Keratinocyte (primary cell): ENCODE results near the gene YLPM1. TPM values are rescaled to one million over a fixed set of nuclear protein-coding genes. Genes with fewer than 3 reads are reported as not detected.

Experiments
- DNase-seq: peaks from one replicate; pipeline ENCODE4 v3.0.0-alpha.2; 2011; ENCODE audit warnings: low read depth, missing footprints, low spot score
- FAIRE-seq: peaks from 2 replicates; lab custom pipeline; 2011; peaks lifted over from hg19 to GRCh38; lab: Jason Lieb, UNC
- H2AFZ ChIP-seq: 2 replicates; pipeline ENCODE4 v1.6.0; 2012; ENCODE audit warnings: low read length, control low read depth, inconsistent platforms; ENCODE audit not compliant: control insufficient read depth
- H3K27ac ChIP-seq: 2 replicates; pipeline ENCODE4 v1.5.1; 2011; ENCODE audit warnings: low read length; ENCODE audit not compliant: control insufficient read depth, insufficient read depth
- H3K27me3 ChIP-seq: 3 replicates; pipeline ENCODE4 v1.6.0; 2011; ENCODE audit warnings: low read length; ENCODE audit not compliant: control insufficient read depth, insufficient read depth; ENCODE audit errors: extremely low read depth
- H3K36me3 ChIP-seq, 2 experiments: 2 replicates in 1 of 2; 3 replicates in 1 of 2; pipeline ENCODE4 v1.5.1; 2011; ENCODE audit warnings: low read length in 2 of 2, mild to moderate bottlenecking in 1 of 2; ENCODE audit not compliant: control insufficient read depth in 2 of 2, insufficient read depth in 2 of 2; ENCODE audit errors: extremely low read depth in 1 of 2
- H3K4me1 ChIP-seq: 3 replicates; pipeline ENCODE4 v1.5.1; 2011; ENCODE audit warnings: low read length; ENCODE audit not compliant: control insufficient read depth, insufficient read depth; ENCODE audit errors: extremely low read depth
- H3K4me2 ChIP-seq: 3 replicates; pipeline ENCODE4 v1.6.0; 2011; ENCODE audit warnings: low read depth, low read length; ENCODE audit not compliant: control insufficient read depth, insufficient read depth; ENCODE audit errors: extremely low read depth
- H3K4me3 ChIP-seq, 3 experiments: fragments of 200-600 bp in 1 of 3; sonication (generic) in 1 of 3; 2 replicates in 2 of 3; 3 replicates in 1 of 3; pipeline ENCODE4 v1.5.1; 2011 to 2016; ENCODE audit warnings: low read length in 3 of 3, mild to moderate bottlenecking in 3 of 3, control low read depth in 2 of 3, inconsistent platforms in 1 of 3, low read depth in 1 of 3, mixed read lengths in 1 of 3, mixed run types in 1 of 3, moderate library complexity in 1 of 3; ENCODE audit not compliant: control insufficient read depth in 2 of 3, insufficient read depth in 2 of 3; ENCODE audit errors: extremely low read depth in 1 of 3
- H3K79me2 ChIP-seq: 2 replicates; pipeline ENCODE4 v1.6.0; 2012; ENCODE audit warnings: low read length; ENCODE audit not compliant: control insufficient read depth, insufficient read depth
- H3K9ac ChIP-seq: 3 replicates; pipeline ENCODE4 v1.6.0; 2011; ENCODE audit warnings: low read length; ENCODE audit not compliant: control insufficient read depth, insufficient read depth; ENCODE audit errors: extremely low read depth
- H3K9me1 ChIP-seq: 3 replicates; pipeline ENCODE4 v1.6.0; 2011; ENCODE audit warnings: low read length; ENCODE audit not compliant: control insufficient read depth, insufficient read depth; ENCODE audit errors: extremely low read depth
- H3K9me3 ChIP-seq: 2 replicates; pipeline ENCODE4 v1.5.1; 2012; ENCODE audit warnings: low read depth, low read length; ENCODE audit not compliant: control insufficient read depth
- H4K20me1 ChIP-seq: 3 replicates; pipeline ENCODE4 v1.6.0; 2011; ENCODE audit warnings: low read length; ENCODE audit not compliant: control insufficient read depth, insufficient read depth; ENCODE audit errors: extremely low read depth
- CTCF ChIP-seq, 3 experiments: IDR thresholded peaks in 1 of 3; conservative IDR thresholded peaks in 1 of 3; optimal IDR thresholded peaks in 1 of 3; 2 replicates in 2 of 3; 3 replicates in 1 of 3; pipeline versions ENCODE3 to v1.5.1; 2011; ENCODE audit warnings: low read length in 3 of 3, mild to moderate bottlenecking in 3 of 3, moderate library complexity in 2 of 3, control low read depth in 1 of 3, inconsistent platforms in 1 of 3; ENCODE audit not compliant: insufficient read depth in 2 of 3; ENCODE audit errors: extremely low read depth in 1 of 3
- EZH2 ChIP-seq: IDR thresholded peaks from one replicate; pipeline ENCODE4 v1.6.1; 2012; ENCODE audit warnings: inconsistent platforms, mild to moderate bottlenecking, low read length, moderate library complexity
- dilution Hi-C: fragments of 300-500 bp; cut with MboI; formaldehyde crosslinking; loops from one replicate; pipeline ENCODE4 v1.7.0; 2020; ENCODE audit warnings: low sequenced_read_pairs; ENCODE audit not compliant: extremely low pct_ligation_motif_present
- polyA plus RNA-seq, 5 experiments: library from polyadenylated mRNA; depleted of rRNA in 3 of 5; stranded (reverse) in 3 of 5; stranded (forward) in 1 of 5; unstranded in 1 of 5; fragments of >200 nt; gene quantifications; 1 replicate in 1 of 5; 2 replicates in 3 of 5; 3 replicates in 1 of 5; pipeline versions ENCODE4 v1.2.1 to v1.2.3, GENCODE V29; 2011 to 2012; ENCODE audit warnings: missing spikeins in 2 of 5, low read depth in 1 of 5, low replicate concordance in 1 of 5

YLPM1 gene
- polyA plus RNA-seq, 1 donor (not counting 4 experiments of a cell fraction or from before 2014, with no cell fraction given), result 10.0 TPM

GRCh38 chr14:74853581-74853980 lies 90.5 kb downstream of the YLPM1 start:
- no peak for TF ChIP-seq CTCF (optimal IDR thresholded peaks at IDR 0.05 in 1 of 3, IDR thresholded peaks at IDR 0.05 in 1 of 3, conservative IDR thresholded peaks at IDR 0.05 in 1 of 3; ENCODE audit: extremely low read depth in 1 of 3, insufficient read depth in 2 of 3, low read length in 3 of 3)
- TF ChIP-seq EZH2, result no peak
- Histone ChIP-seq H3K9me3 (no peaks in the 10 kb centered on the region), H3K4me1 (peaks cover 10% of the 10 kb centered on the region), H3K36me3 (no peaks in the 10 kb centered on the region), H4K20me1 (no peaks in the 10 kb centered on the region), H3K9ac (no peak overlapping the region), H3K4me2 (no peak overlapping the region), H3K27me3 (no peaks in the 10 kb centered on the region), H3K4me3 (no peak overlapping the region), H2AFZ (no peak overlapping the region), H3K27ac (no peak overlapping the region), H3K9me1 (no peaks in the 10 kb centered on the region), H3K79me2 (no peaks in the 10 kb centered on the region)
- DNase-seq, result no peak
- dilution Hi-C loops, result no loop called here
- FAIRE-seq, result no peak

DNA sequence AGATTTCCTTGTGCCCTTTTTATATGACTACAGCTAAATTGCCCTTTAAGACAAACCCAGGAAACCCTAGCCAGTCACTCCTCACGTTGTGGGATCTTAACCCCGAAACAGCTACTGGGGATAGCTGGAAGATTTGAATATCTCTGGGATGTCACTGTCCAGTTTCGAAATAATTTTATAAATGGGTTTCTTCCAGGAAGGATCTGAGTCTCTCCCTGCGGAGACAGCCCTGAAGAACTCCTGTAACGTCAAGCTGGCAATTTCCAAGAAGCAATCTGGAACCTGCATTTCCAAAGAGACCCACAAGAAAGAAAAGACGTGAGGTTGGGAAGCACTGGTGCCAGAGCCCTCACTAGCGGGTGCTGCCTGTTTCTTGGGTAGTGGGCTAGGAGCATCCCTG lies 91.9 kb downstream of the YLPM1 start:
- no peaks in the 10 kb centered on the region for H3K79me2 ChIP-seq
- H3K4me2 ChIP-seq, result no peak overlapping the region
- FAIRE-seq (no peak), DNase-seq (no peak)
- H3K4me1 ChIP-seq, result peaks cover 7% of the 10 kb centered on the region
- H3K36me3 ChIP-seq, result no peaks in the 10 kb centered on the region
- TF ChIP-seq CTCF (optimal IDR thresholded peaks at IDR 0.05 in 1 of 3, IDR thresholded peaks at IDR 0.05 in 1 of 3, conservative IDR thresholded peaks at IDR 0.05 in 1 of 3; ENCODE audit: extremely low read depth in 1 of 3, insufficient read depth in 2 of 3, low read length in 3 of 3) (no peak), EZH2 (no peak)
- H2AFZ ChIP-seq, result no peak overlapping the region
- H4K20me1 ChIP-seq, result no peaks in the 10 kb centered on the region
- H3K9me1 ChIP-seq, result no peaks in the 10 kb centered on the region
- dilution Hi-C loops, result no loop called here
- H3K4me3 ChIP-seq, result no peak overlapping the region
- no peaks in the 10 kb centered on the region for H3K27me3 ChIP-seq
- no peaks in the 10 kb centered on the region for H3K9me3 ChIP-seq
- no peak overlapping the region for H3K9ac ChIP-seq
- no peak overlapping the region for H3K27ac ChIP-seq
